Caco-2 (cell line): ENCODE results near the gene HTR6. TPM values are rescaled to one million over a fixed set of nuclear protein-coding genes. Genes with fewer than 3 reads are reported as not detected.

Experiments used
- BruUV-seq: library from RNA; stranded (reverse); fragments of 400-500 nt; replicated peaks from 2 replicates; lab custom pipeline; 2021; lab: Mats Ljungman, UMichigan
- CTCF ChIA-PET: fragments of 300-600 bp; sonication (Branson Sonifier 250); formaldehyde crosslinking; loops from one replicate; lab custom pipeline; 2022; ENCODE audit warnings: antibody characterized with exemption; lab: Charles Lee
- POLR2A ChIA-PET: fragments of 300-600 bp; sonication (Branson Sonifier 250); formaldehyde crosslinking; loops from one replicate; lab custom pipeline; 2022; ENCODE audit warnings: antibody characterized with exemption; lab: Charles Lee
- DNase-seq, 2 experiments: peaks; one replicate each; pipeline versions ENCODE4 v3.0.0 to v3.0.0-alpha.2; 2020 to 2022
- H3K27me3 ChIP-seq: replicated peaks from 2 replicates; pipeline ENCODE4 v1.6.0; 2011; ENCODE audit warnings: low read length; ENCODE audit not compliant: control insufficient read depth, insufficient read depth
- H3K36me3 ChIP-seq: 2 replicates; pipeline ENCODE4 v1.5.1; 2011; ENCODE audit warnings: low read length; ENCODE audit not compliant: control insufficient read depth, insufficient read depth
- H3K4me1 ChIP-seq: fragments of 250-450 bp; sonication (Bioruptor Pico); 2 replicates; pipeline ENCODE4 v1.5.1; 2020; ENCODE audit warnings: mild to moderate bottlenecking
- H3K4me3 ChIP-seq: 2 replicates; pipeline ENCODE4 v1.5.1; 2011; ENCODE audit warnings: low read depth, mild to moderate bottlenecking, control low read depth, low read length
- H3K9me3 ChIP-seq: fragments of 250-450 bp; sonication (Bioruptor Pico); 2 replicates; pipeline ENCODE4 v1.5.1; 2020; ENCODE audit warnings: mild to moderate bottlenecking, moderate library complexity
- H3K27ac Mint-ChIP-seq: one replicate; pipeline ENCODE4 v1.8.0; 2022; ENCODE audit warnings: mixed read lengths; ENCODE audit not compliant: unreplicated experiment
- H3K27me3 Mint-ChIP-seq: one replicate; pipeline ENCODE4 v1.8.0; 2022; ENCODE audit warnings: mixed read lengths; ENCODE audit not compliant: insufficient read depth, unreplicated experiment
- H3K36me3 Mint-ChIP-seq: one replicate; pipeline ENCODE4 v1.8.0; 2022; ENCODE audit warnings: mild to moderate bottlenecking, mixed read lengths; ENCODE audit not compliant: insufficient read depth, unreplicated experiment
- H3K4me1 Mint-ChIP-seq: one replicate; pipeline ENCODE4 v1.8.0; 2022; ENCODE audit warnings: low read depth, mixed read lengths; ENCODE audit not compliant: unreplicated experiment
- H3K4me3 Mint-ChIP-seq: one replicate; pipeline ENCODE4 v1.8.0; 2022; ENCODE audit warnings: mild to moderate bottlenecking, moderate library complexity, mixed read lengths; ENCODE audit not compliant: unreplicated experiment
- H3K9me3 Mint-ChIP-seq: one replicate; pipeline ENCODE4 v1.8.0; 2022; ENCODE audit warnings: mixed read lengths; ENCODE audit not compliant: unreplicated experiment
- CTCF ChIP-seq, 2 experiments: fragments of 200-600 bp in 1 of 2; IDR thresholded peaks; 1 replicate in 1 of 2; 2 replicates in 1 of 2; pipeline versions ENCODE4 v1.5.1 to v1.8.0; 2011 to 2022; ENCODE audit warnings: antibody characterized with exemption in 1 of 2, control low read depth in 1 of 2, inconsistent platforms in 1 of 2, low read depth in 1 of 2, low read length in 1 of 2, mild to moderate bottlenecking in 1 of 2, moderate library complexity in 1 of 2; ENCODE audit not compliant: insufficient read depth in 1 of 2, severe bottlenecking in 1 of 2, unreplicated experiment in 1 of 2
- intact Hi-C: fragments of 100-400 bp; cut with micrococcal nuclease; formaldehyde crosslinking; loops from one replicate; pipeline ENCODE4 v1.10.0; 2022; ENCODE audit not compliant: unreplicated experiment
- total RNA-seq: library from RNA; stranded (reverse); gene quantifications from 2 replicates; pipeline ENCODE4 v1.2.3, GENCODE V29; 2022

The HTR6 gene
- total RNA-seq, 1 experiment from 2014 or later: not detected

- peaks cover 30% of the 10 kb centered on the region for H3K4me1 ChIP-seq
- POLR2A ChIA-PET: interaction anchor here (1.0 kb wide), 1 partner anchor 369 kb away, joined by 4 read pairs; the partner anchor contains the start of genes EMC1 and MRTO4
These were observed 43.9 kb upstream of the HTR6 start for GRCh38 chr1:19620786-19621185.

GRCh38 chr1:19621274-19621950 is 43.3 kb upstream of the HTR6 start:
- no TSS peak for BruUV-seq

More at GRCh38 chr1:19620786-19621185, 43.9 kb upstream of the HTR6 start:
- CTCF ChIA-PET: no interaction called here
- Histone ChIP-seq H3K9me3 (no peaks in the 10 kb centered on the region), H3K27me3 (no peaks in the 10 kb centered on the region), H3K36me3 (peaks cover 3% of the 10 kb centered on the region; the same call in 1 of the 2 replicates), H3K4me3 (no peak overlapping the region)
- Mint-ChIP-seq H3K27ac (no peak overlapping the region), H3K4me1 (no peaks in the 10 kb centered on the region), H3K4me3 (no peak overlapping the region), H3K36me3 (peaks cover 24% of the 10 kb centered on the region), H3K27me3 (no peaks in the 10 kb centered on the region), H3K9me3 (no peaks in the 10 kb centered on the region)
- no peak for DNase-seq
- TF ChIP-seq CTCF (IDR thresholded peaks at IDR 0.05; ENCODE audit: insufficient read depth in 1 of 2, low read depth in 1 of 2, low read length in 1 of 2, severe bottlenecking in 1 of 2, unreplicated experiment in 1 of 2): no peak
- BruUV-seq: no TSS peak
- intact Hi-C loops: no loop called here

GRCh38 chr1:19622204-19622603 is 42.5 kb upstream of the HTR6 start:
- Mint-ChIP-seq H3K27ac (no peak overlapping the region), H3K4me3 (no peak overlapping the region), H3K27me3 (no peaks in the 10 kb centered on the region), H3K9me3 (no peaks in the 10 kb centered on the region), H3K4me1 (no peaks in the 10 kb centered on the region), H3K36me3 (peaks cover 32% of the 10 kb centered on the region)
- ChIA-PET POLR2A (no interaction called here), CTCF (no interaction called here)
- Histone ChIP-seq H3K4me3 (no peak overlapping the region), H3K9me3 (no peaks in the 10 kb centered on the region), H3K36me3 (peaks cover 3% of the 10 kb centered on the region; the same call in 1 of the 2 replicates), H3K4me1 (peaks cover 30% of the 10 kb centered on the region), H3K27me3 (no peaks in the 10 kb centered on the region)
- no peak for DNase-seq
- no peak for TF ChIP-seq CTCF (IDR thresholded peaks at IDR 0.05; ENCODE audit: insufficient read depth in 1 of 2, low read depth in 1 of 2, low read length in 1 of 2, severe bottlenecking in 1 of 2, unreplicated experiment in 1 of 2)
- intact Hi-C loops: no loop called here
- no TSS peak for BruUV-seq

More at GRCh38 chr1:19621274-19621950, 43.3 kb upstream of the HTR6 start:
- TF ChIP-seq CTCF (IDR thresholded peaks at IDR 0.05; ENCODE audit: insufficient read depth in 1 of 2, low read depth in 1 of 2, low read length in 1 of 2, severe bottlenecking in 1 of 2, unreplicated experiment in 1 of 2): no peak
- Mint-ChIP-seq H3K4me3 (no peak overlapping the region), H3K9me3 (no peaks in the 10 kb centered on the region), H3K27me3 (no peaks in the 10 kb centered on the region), H3K27ac (no peak overlapping the region), H3K36me3 (peaks cover 24% of the 10 kb centered on the region), H3K4me1 (no peaks in the 10 kb centered on the region)
- ChIA-PET POLR2A (no interaction called here), CTCF (interaction anchor here (0.6 kb wide), 1 partner anchor 133 kb away, joined by 4 read pairs; no protein-coding TSS in a partner anchor)
- H3K4me1 ChIP-seq: peaks cover 30% of the 10 kb centered on the region
- peaks cover 3% of the 10 kb centered on the region; the same call in 1 of the 2 replicates for H3K36me3 ChIP-seq
- intact Hi-C loops: no loop called here
- H3K4me3 ChIP-seq: no peak overlapping the region
- H3K9me3 ChIP-seq: no peaks in the 10 kb centered on the region
- H3K27me3 ChIP-seq: no peaks in the 10 kb centered on the region
- DNase-seq: no peak
